Measurements from ENCODE around the gene CNOT6. TPM values are rescaled to one million over a fixed set of nuclear protein-coding genes. Genes with fewer than 3 reads are reported as not detected.
"Not testable (repeated sequence)": the region's sequence is repeated elsewhere in the genome, so short reads cannot be mapped to it uniquely, and the experiment has no call there.

Gene CNOT6
- total RNA-seq, 2 experiments from 2014 or later: 34.4 to 43.2 TPM

DNA sequence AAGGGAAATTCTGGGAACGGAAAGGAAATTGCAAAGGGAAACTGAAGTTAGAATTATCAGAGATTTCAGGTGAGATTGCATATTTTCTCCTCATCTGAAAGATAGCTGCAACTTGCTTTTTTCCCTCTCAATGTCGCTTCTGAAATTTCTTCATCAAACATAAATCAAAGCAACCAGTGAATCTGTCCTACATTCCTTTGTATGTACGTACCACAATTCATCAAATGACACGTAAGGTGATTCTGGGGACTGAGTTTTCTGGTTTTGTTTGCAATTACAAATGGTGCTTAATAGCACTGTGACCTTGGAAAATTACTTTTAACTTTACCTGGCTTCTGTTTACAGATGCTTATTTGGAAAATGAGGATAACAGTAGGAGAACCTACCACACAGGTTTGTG is 21.9 kb upstream of the CNOT6 start:
- H3K27ac Mint-ChIP-seq: no peak overlapping the region
- ChIA-PET CTCF (interaction anchor here (0.7 to 1.6 kb wide), 9 partner anchors 9 to 144 kb away, joined by 3 to 9 read pairs (median 3); no protein-coding TSS in a partner anchor), POLR2A (no interaction called here)
- DNase-seq (no peak), ATAC-seq (no peak)
- peaks cover 4% of the 10 kb centered on the region for H3K27me3 Mint-ChIP-seq
- intact Hi-C loops (cut with DNase I, micrococcal nuclease): loop anchor here in 1 of 2 experiments (5.0 kb wide), 2 partner anchors 145 to 345 kb away; no protein-coding TSS in a partner anchor
- no peak overlapping the region for H3K4me3 Mint-ChIP-seq
- no peaks in the 10 kb centered on the region for H3K9me3 Mint-ChIP-seq (ENCODE audit: low read depth)
- H3K36me3 Mint-ChIP-seq (ENCODE audit: low read depth): no peaks in the 10 kb centered on the region
- H3K4me1 Mint-ChIP-seq: no peaks in the 10 kb centered on the region

DNA sequence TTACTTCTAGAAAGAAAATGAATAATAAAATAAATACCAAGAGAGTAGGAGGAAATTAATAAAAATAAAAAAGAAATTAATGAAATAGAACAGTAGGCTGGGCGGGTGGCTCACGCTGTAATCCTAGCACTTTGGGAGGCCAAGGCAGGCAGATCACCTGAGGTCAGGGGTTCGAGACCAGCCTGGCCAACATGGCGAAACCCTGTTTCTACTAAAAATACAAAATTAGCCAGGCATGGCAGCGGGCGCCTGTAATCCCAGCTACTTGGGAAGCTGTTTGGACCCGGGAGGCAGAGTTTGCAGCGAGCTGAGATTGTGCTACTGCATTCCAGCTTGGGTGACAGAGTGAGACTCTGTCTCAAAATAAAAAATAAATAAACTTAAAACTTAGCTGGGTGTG is 20.8 kb upstream of the CNOT6 start:
- H3K27ac Mint-ChIP-seq; H3K4me1 Mint-ChIP-seq; H3K36me3 Mint-ChIP-seq (ENCODE audit: low read depth); DNase-seq; H3K27me3 Mint-ChIP-seq; H3K4me3 Mint-ChIP-seq; ATAC-seq; H3K9me3 Mint-ChIP-seq (ENCODE audit: low read depth): not testable (repeated sequence)
- intact Hi-C loops (cut with DNase I, micrococcal nuclease): loop anchor here in 1 of 2 experiments (5.0 kb wide), 2 partner anchors 146 to 346 kb away; no protein-coding TSS in a partner anchor
- ChIA-PET CTCF (interaction anchor here (0.6 to 1.6 kb wide), 8 partner anchors 8 to 173 kb away, joined by 3 to 9 read pairs (median 4); no protein-coding TSS in a partner anchor), POLR2A (interaction anchor here (0.7 kb wide), 1 partner anchor 215 kb away, joined by 4 read pairs; no protein-coding TSS in a partner anchor)

DNA sequence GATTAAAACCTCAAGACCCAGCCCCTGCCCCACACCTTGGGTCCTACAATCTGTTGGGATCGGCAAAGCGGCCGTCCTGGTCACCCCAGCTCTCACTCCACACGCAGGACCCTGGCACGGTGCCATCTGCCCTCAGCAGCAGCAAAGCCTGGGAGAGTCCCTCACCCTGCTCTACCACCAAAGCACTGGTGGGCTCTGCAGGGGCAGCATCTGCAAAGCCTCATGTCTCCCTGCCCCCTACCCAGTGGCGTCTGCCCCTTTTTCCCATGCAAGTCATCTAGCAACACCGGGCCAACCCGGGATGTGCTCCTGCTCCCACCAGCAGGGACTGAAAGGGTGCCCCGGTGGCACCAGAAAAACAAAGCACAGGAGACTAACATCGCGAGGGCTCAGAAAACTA is 19.6 kb upstream of the CNOT6 start:
- H3K4me3 Mint-ChIP-seq: no peak overlapping the region
- no peaks in the 10 kb centered on the region for H3K36me3 Mint-ChIP-seq (ENCODE audit: low read depth)
- ATAC-seq: no peak
- no peak for DNase-seq
- no peaks in the 10 kb centered on the region for H3K4me1 Mint-ChIP-seq
- intact Hi-C loops (cut with DNase I, micrococcal nuclease): loop anchor here in 1 of 2 experiments (5.0 kb wide), 2 partner anchors 147 to 347 kb away; no protein-coding TSS in a partner anchor
- H3K9me3 Mint-ChIP-seq (ENCODE audit: low read depth): no peaks in the 10 kb centered on the region
- CTCF ChIA-PET: no interaction called here
- peaks cover 4% of the 10 kb centered on the region for H3K27me3 Mint-ChIP-seq
- no peak overlapping the region for H3K27ac Mint-ChIP-seq
- POLR2A ChIA-PET: no interaction called here

DNA sequence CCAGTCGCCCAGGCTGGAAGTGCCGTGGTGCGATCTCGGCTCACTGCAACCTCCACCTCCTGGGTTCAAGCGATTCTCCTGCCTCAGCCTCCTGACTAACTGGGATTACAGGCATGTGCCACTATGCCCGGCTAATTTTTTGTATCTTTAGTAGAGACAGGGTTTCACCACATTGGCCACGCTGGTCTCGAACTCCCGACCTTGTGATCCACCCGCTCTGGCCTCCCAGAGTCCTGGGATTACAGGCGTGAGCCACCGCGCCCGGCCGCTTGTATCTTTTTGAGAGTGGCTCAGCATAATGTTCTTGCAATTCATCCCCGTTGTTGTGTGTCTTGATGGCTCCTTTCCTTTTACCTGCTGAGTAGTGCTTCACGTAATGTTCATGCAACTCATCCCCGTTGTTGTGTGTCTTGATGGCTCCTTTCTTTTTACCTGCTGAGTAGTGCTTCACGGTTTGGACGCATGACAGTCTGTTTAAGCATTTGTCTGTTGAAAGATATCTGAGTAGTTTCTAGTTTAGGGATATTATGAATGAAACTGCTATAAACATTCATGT is 18.1 kb upstream of the CNOT6 start:
- H3K4me3 Mint-ChIP-seq; CTCF ChIA-PET; H3K36me3 Mint-ChIP-seq (ENCODE audit: low read depth); intact Hi-C loops (cut with DNase I, micrococcal nuclease); DNase-seq; ATAC-seq; POLR2A ChIA-PET; H3K4me1 Mint-ChIP-seq; H3K27me3 Mint-ChIP-seq; H3K9me3 Mint-ChIP-seq (ENCODE audit: low read depth); H3K27ac Mint-ChIP-seq: not testable (repeated sequence)

DNA sequence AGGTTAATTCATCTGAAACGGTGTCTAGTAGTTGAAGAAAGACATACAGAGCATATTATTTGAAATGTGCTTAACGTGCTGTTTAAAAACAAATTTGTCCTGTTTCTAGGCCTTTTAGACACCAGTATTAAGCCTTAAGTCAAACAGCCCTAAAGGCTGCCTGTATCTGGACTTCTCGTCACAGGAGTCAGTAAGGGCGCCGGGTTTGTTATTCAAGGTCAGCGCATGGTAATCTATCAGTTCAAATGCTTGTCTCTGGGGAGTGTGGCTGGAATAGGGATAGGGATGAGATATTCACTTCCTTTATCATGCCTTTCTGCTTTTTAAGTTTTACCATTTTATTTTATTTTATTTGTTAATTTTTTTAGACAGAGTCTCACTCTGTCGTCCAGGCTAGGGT is 9.4 kb upstream of the CNOT6 start:
- intact Hi-C loops (cut with DNase I, micrococcal nuclease): no loop called here
- no peaks in the 10 kb centered on the region for H3K27me3 Mint-ChIP-seq
- ATAC-seq (no peak), DNase-seq (no peak)
- no peak overlapping the region for H3K27ac Mint-ChIP-seq
- ChIA-PET POLR2A (no interaction called here), CTCF (no interaction called here)
- no peaks in the 10 kb centered on the region for H3K4me1 Mint-ChIP-seq
- no peak overlapping the region for H3K4me3 Mint-ChIP-seq
- H3K36me3 Mint-ChIP-seq (ENCODE audit: low read depth): no peaks in the 10 kb centered on the region
- H3K9me3 Mint-ChIP-seq (ENCODE audit: low read depth): no peaks in the 10 kb centered on the region

DNA sequence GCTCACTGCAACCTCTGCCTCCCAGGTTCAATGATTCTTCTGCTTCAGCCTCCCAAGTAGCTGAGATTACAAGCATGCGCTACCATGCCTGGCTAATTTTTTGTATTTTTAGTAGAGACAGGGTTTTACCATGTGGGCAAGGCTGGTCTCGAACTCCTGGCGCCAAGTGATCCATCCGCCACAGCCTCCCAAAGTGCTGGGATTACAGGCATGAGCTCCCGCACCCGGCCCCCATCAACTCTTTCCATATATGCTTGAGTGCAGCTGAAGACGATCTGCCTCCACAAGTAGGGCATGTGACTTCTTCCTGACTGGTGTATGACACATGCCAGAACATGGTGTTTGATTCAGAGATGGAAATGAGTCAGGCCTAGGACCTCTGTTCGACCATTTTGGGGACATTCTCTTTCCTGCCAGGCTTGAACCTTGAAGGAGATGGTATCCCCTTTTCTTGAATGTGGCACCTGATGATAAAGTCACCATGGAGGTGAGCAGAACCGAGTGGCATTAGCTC is 7.5 kb upstream of the CNOT6 start:
- peak; percentile 49 for ATAC-seq
- Mint-ChIP-seq H3K36me3 (ENCODE audit: low read depth) (no peaks in the 10 kb centered on the region), H3K27me3 (no peaks in the 10 kb centered on the region), H3K27ac (no peak overlapping the region), H3K4me1 (no peaks in the 10 kb centered on the region), H3K4me3 (no peak overlapping the region), H3K9me3 (ENCODE audit: low read depth) (no peaks in the 10 kb centered on the region)
- POLR2A ChIA-PET: no interaction called here
- no peak for DNase-seq
- CTCF ChIA-PET: interaction anchor here (1.3 kb wide), 1 partner anchor 14 kb away, joined by 4 read pairs; no protein-coding TSS in a partner anchor
- intact Hi-C loops (cut with DNase I, micrococcal nuclease): no loop called here

DNA sequence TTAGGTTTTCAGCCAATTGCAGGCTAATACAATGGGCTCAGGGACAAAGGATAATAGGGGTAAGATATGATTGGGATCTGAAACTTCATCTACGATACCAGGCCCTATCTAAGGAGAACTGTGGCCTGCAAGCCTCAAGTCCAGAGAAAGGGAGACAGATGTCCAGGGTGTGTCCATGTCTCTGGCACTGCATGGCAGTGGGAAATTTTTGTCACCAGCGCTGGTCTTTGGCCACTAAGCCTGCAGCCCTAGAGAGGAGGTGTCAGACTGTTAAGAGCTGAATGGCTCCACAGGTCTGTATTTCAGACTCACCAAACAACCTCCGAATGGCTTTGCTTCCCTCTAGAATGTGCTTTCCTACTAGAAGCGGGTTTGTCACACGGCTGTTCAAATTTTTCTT is 6.6 kb upstream of the CNOT6 start:
- Mint-ChIP-seq H3K27me3 (no peaks in the 10 kb centered on the region), H3K27ac (no peak overlapping the region), H3K4me1 (peaks cover 2% of the 10 kb centered on the region), H3K36me3 (ENCODE audit: low read depth) (no peaks in the 10 kb centered on the region), H3K9me3 (ENCODE audit: low read depth) (no peaks in the 10 kb centered on the region), H3K4me3 (no peak overlapping the region)
- no peak for DNase-seq
- intact Hi-C loops (cut with DNase I, micrococcal nuclease): no loop called here
- no peak for ATAC-seq
- ChIA-PET POLR2A (no interaction called here), CTCF (interaction anchor here (0.6 to 1.3 kb wide), 2 partner anchors 9 to 15 kb away, joined by 4 read pairs; no protein-coding TSS in a partner anchor)

DNA sequence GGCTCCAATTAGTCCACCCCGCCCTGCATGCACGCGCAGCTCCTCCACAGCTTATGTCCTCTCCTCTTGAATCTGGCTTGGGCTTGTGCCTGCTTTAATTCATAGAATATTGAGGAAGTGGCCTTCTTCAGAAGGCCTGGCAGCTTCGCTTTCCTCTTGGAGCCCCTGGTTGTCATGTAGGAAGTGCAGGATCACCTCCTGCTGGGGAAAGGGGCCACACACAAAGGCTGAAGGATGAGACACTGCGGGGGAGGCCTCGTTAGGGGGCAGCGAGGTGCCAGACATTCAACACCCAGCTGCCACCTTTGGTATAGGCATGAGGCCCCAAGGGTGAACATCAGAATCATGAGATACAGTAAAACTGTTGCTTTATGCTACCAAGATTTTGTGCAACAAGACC is 2.7 kb upstream of the CNOT6 start:
- H3K4me1 Mint-ChIP-seq: peaks cover 20% of the 10 kb centered on the region
- peaks cover 5% of the 10 kb centered on the region for H3K36me3 Mint-ChIP-seq (ENCODE audit: low read depth)
- intact Hi-C loops (cut with DNase I, micrococcal nuclease): loop anchor here (5.0 to 10.0 kb wide), 3 partner anchors 116 to 937 kb away; partner anchors contain the start of genes RUFY1 (in 1 of the 2) and ZFP62 (in 1 of the 2)
- no peaks in the 10 kb centered on the region for H3K9me3 Mint-ChIP-seq (ENCODE audit: low read depth)
- no peak overlapping the region for H3K27ac Mint-ChIP-seq
- H3K4me3 Mint-ChIP-seq: no peak overlapping the region
- POLR2A ChIA-PET: no interaction called here
- DNase-seq: peak; percentile 27
- no peaks in the 10 kb centered on the region for H3K27me3 Mint-ChIP-seq
- no peak for ATAC-seq
- CTCF ChIA-PET: interaction anchor here (0.6 kb wide), 1 partner anchor 690 kb away, joined by 4 read pairs; no protein-coding TSS in a partner anchor

DNA sequence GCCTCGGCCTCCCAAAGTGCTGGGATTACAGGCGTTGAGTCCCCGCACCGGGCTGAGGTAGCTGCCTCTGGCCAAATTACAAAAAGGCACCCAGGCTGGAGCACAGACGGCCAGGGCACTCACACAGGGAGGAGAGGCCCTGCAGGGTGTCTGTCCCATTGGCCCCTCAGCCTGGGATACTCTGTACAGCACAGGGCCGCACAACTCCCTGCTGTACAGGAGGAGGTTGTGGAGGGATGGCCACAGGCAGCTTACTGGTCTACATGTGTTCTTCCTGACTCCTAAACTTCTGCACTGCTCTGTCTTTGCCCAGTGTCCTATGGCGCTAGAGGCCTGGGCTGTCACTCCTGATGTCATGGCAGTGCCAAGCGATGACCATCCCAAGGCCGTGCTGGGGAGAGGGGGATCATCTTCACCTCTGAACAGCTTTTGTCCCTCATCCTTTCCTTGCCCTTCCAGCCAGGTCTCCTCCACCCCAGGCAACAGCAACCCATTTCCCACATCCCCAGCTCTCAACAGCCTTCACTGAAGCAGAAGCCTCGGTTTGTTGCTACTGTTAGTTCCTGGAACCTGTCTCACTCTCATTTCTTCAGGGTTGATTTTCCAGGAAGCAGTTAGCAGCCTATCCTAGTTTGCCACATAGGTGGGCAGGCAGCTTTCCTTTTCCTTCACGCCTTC is 1.8 kb upstream of the CNOT6 start:
- intact Hi-C loops (cut with DNase I, micrococcal nuclease): loop anchor here (5.0 to 10.0 kb wide), 3 partner anchors 115 to 938 kb away; partner anchors contain the start of genes RUFY1 (in 1 of the 2) and ZFP62 (in 1 of the 2)
- no peaks in the 10 kb centered on the region for H3K9me3 Mint-ChIP-seq (ENCODE audit: low read depth)
- H3K27ac Mint-ChIP-seq: peak overlapping the region; percentile 24
- no peaks in the 10 kb centered on the region for H3K27me3 Mint-ChIP-seq
- peaks cover 22% of the 10 kb centered on the region for H3K4me1 Mint-ChIP-seq
- ChIA-PET POLR2A (no interaction called here), CTCF (interaction anchor here (0.5 to 1.5 kb wide), 3 partner anchors 19 to 691 kb away, joined by 3 to 4 read pairs (median 3); no protein-coding TSS in a partner anchor)
- DNase-seq (no peak), ATAC-seq (no peak)
- H3K4me3 Mint-ChIP-seq: no peak overlapping the region
- H3K36me3 Mint-ChIP-seq (ENCODE audit: low read depth): peaks cover 5% of the 10 kb centered on the region

DNA sequence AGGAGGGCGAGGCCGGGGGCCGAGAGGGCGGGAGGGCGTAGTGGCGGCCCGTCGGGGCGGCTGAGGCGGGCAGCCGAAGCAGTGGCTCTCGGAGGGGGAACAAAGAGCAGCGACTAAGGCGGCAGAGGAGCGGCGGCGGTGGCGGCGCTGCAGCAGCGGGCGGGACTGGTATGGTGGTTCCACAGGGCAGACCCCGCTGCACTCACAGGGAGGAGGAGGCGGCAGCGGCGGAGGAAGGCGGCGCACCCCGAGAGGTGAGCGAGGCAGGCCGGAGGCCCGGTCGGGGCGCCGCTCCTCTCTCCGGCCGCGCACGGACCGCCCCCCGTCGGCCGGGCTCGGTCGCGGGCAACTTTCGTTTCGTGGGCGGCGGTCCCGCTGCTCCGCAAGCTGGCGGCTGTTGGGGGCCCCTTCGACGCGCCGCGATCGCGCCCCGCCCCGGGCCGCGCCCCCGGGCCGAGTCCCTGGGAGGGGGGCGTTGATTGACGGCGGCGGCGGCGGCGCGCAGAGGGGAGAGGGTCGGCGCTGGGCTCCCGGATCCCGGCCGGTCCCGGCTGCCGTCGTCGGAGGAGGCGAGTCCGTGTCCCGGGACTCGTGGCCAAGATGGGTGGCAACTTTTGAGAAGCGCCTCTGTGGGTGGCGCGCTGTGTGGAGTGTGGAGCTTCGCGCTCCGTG is 467 bp downstream of the CNOT6 start:
- intact Hi-C loops (cut with DNase I, micrococcal nuclease): loop anchor here (1.0 to 10.0 kb wide), 12 partner anchors 70 to 940 kb away; partner anchors contain the start of genes GFPT2 (in 1 of the 2), MAPK9 (in 1 of the 2), MRNIP (in 1 of the 2) and RUFY1 (in 1 of the 2)
- Mint-ChIP-seq H3K36me3 (ENCODE audit: low read depth) (peaks cover 12% of the 10 kb centered on the region), H3K27ac (peak overlapping the region; percentile 87), H3K4me1 (peaks cover 36% of the 10 kb centered on the region), H3K4me3 (peak overlapping the region; percentile 78), H3K27me3 (no peaks in the 10 kb centered on the region), H3K9me3 (ENCODE audit: low read depth) (no peaks in the 10 kb centered on the region)
- CTCF ChIA-PET: interaction anchor here (0.6 kb wide), 1 partner anchor 802 kb away, joined by 4 read pairs; no protein-coding TSS in a partner anchor
- DNase-seq: peak; percentile 57
- ATAC-seq: peak; percentile 31
- POLR2A ChIA-PET: no interaction called here

DNA sequence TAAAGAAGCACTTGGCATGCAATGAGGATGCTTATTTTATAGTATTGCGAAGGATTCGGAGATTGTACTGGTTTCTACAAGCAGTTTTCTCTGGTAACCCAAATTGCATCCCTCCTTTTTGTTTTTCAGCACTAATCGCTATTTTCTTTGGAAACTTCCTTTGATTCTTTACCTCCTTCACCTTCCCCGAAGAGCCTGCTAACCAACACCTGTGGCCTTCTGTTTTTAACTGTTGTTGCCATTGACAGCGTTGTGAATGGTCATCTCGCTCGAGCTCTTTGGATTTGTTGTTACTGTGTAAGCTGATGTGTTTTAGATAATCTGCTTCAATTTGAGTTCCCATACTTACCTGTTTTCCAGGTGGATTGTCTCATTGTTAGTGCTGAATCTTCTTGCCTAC is 1.1 kb downstream of the CNOT6 start:
- intact Hi-C loops (cut with DNase I, micrococcal nuclease): loop anchor here in 1 of 2 experiments (2.0 to 10.0 kb wide), 4 partner anchors 370 to 940 kb away; partner anchors contain the start of genes RUFY1, SQSTM1 and ZFP62
- H3K9me3 Mint-ChIP-seq (ENCODE audit: low read depth): no peaks in the 10 kb centered on the region
- POLR2A ChIA-PET: no interaction called here

More for the DNA sequence above, 1.1 kb downstream of the CNOT6 start:
- Mint-ChIP-seq H3K4me3 (peak overlapping the region; percentile 78), H3K27ac (peak overlapping the region; percentile 55), H3K27me3 (no peaks in the 10 kb centered on the region), H3K36me3 (ENCODE audit: low read depth) (peaks cover 16% of the 10 kb centered on the region), H3K4me1 (peaks cover 41% of the 10 kb centered on the region)
- ATAC-seq (no peak), DNase-seq (no peak)
- CTCF ChIA-PET: no interaction called here

Data from activated CD4-positive, alpha-beta T cell treated with anti-CD3 and anti-CD28 coated beads for 36 hours (primary cell).